GM12878 (cell line): ENCODE data around the gene SORL1. TPM values are rescaled to one million over a fixed set of nuclear protein-coding genes. Genes with fewer than 3 reads are reported as not detected.

Experiments used
- ATAC-seq: fragments of 200-7000 bp; cut with Tn5 transposase; 3 replicates; pipeline ENCODE4 v1.9.1; 2020; ENCODE audit warnings: mild to moderate bottlenecking, moderate library complexity
- BruUV-seq: library from RNA; stranded (reverse); fragments of 400-500 nt; replicated peaks from 2 replicates; lab custom pipeline; 2021; lab: Mats Ljungman, UMichigan
- CTCF ChIA-PET: fragments of 300-600 bp; sonication (Branson Sonifier 250); formaldehyde crosslinking; extraction: SDS; loops from one replicate; lab custom pipeline; 2021; ENCODE audit warnings: inconsistent platforms; lab: Yijun Ruan, JAX
- POLR2A ChIA-PET: fragments of 350-600 bp; formaldehyde crosslinking; extraction: SDS; loops from one replicate; lab custom pipeline; 2021; ENCODE audit warnings: inconsistent platforms; lab: Charles Lee
- RAD21 ChIA-PET: fragments of 300-600 bp; sonication (Branson Sonifier 250); formaldehyde crosslinking; loops from one replicate; lab custom pipeline; 2023; ENCODE audit warnings: antibody characterized with exemption; ENCODE audit not compliant: unreplicated experiment; lab: Charles Lee
- SMC1A ChIA-PET: fragments of 300-600 bp; sonication (Branson Sonifier 250); formaldehyde crosslinking; loops from one replicate; lab custom pipeline; 2023; ENCODE audit not compliant: unreplicated experiment, uncharacterized antibody; lab: Charles Lee
- DNase-seq: peaks from one replicate; pipeline ENCODE4 v3.0.0-alpha.2; 2011; ENCODE audit warnings: low read depth, low spot score
- FAIRE-seq: peaks from 3 replicates; lab custom pipeline; 2011; peaks lifted over from hg19 to GRCh38; lab: Jason Lieb, UNC
- H2AFZ ChIP-seq: 2 replicates; pipeline ENCODE4 v1.6.0; 2011; ENCODE audit warnings: low read depth, low read length, control low read depth; ENCODE audit not compliant: control insufficient read depth
- H3K27ac ChIP-seq: 2 replicates; pipeline ENCODE4 v1.5.1; 2011; ENCODE audit warnings: control low read depth; ENCODE audit not compliant: control insufficient read depth, insufficient read depth
- H3K27me3 ChIP-seq, 2 experiments: replicated peaks in 1 of 2; 2 replicates each; pipeline versions ENCODE4 v1.6.0 to v1.6.1; 2011; ENCODE audit warnings: low read length in 1 of 2; ENCODE audit not compliant: control insufficient read depth in 2 of 2, insufficient read depth in 2 of 2
- H3K36me3 ChIP-seq, 2 experiments: 2 replicates each; pipeline ENCODE4 v1.5.1; 2011; ENCODE audit warnings: low read length in 1 of 2; ENCODE audit not compliant: control insufficient read depth in 2 of 2, insufficient read depth in 2 of 2
- H3K4me1 ChIP-seq: 2 replicates; pipeline ENCODE4 v1.6.1; 2011; ENCODE audit warnings: mild to moderate bottlenecking, low read length, moderate library complexity, mixed read lengths; ENCODE audit not compliant: control insufficient read depth, insufficient read depth
- H3K4me2 ChIP-seq: 2 replicates; pipeline ENCODE4 v1.6.0; 2011; ENCODE audit warnings: control low read depth; ENCODE audit not compliant: control insufficient read depth, insufficient read depth
- H3K4me3 ChIP-seq: fragments of 200-600 bp; sonication (generic); 2 replicates; pipeline ENCODE4 v1.5.1; 2016
- H3K79me2 ChIP-seq: 2 replicates; pipeline ENCODE4 v1.6.0; 2011; ENCODE audit warnings: low read length; ENCODE audit not compliant: control insufficient read depth, insufficient read depth
- H3K9ac ChIP-seq: 2 replicates; pipeline ENCODE4 v1.8.0; 2011; ENCODE audit warnings: low read length, control low read depth, mixed read lengths; ENCODE audit not compliant: control insufficient read depth, insufficient read depth
- H3K9me3 ChIP-seq: replicated peaks from 3 replicates; pipeline ENCODE4 v1.5.1; 2011; ENCODE audit warnings: mild to moderate bottlenecking, low read length; ENCODE audit not compliant: control insufficient read depth, insufficient read depth
- H4K20me1 ChIP-seq: 2 replicates; pipeline ENCODE4 v1.6.0; 2011; ENCODE audit not compliant: control insufficient read depth, insufficient read depth
- ATF2 ChIP-seq: IDR thresholded peaks from 2 replicates; pipeline ENCODE4 v1.6.1; 2012; ENCODE audit warnings: low read length, inconsistent platforms
- CREM ChIP-seq: IDR thresholded peaks from 2 replicates; pipeline ENCODE4 v1.6.1; 2014; ENCODE audit warnings: antibody characterized with exemption, low read depth
- CTCF ChIP-seq, 3 experiments: IDR thresholded peaks in 2 of 3; conservative IDR thresholded peaks in 1 of 3; 2 replicates each; pipeline ENCODE4 v1.5.1; 2011; ENCODE audit warnings: low read depth in 3 of 3, low read length in 3 of 3, mild to moderate bottlenecking in 3 of 3, control low read depth in 2 of 3, moderate library complexity in 2 of 3, inconsistent platforms in 1 of 3, mixed read lengths in 1 of 3; ENCODE audit not compliant: control insufficient read depth in 2 of 3, insufficient read depth in 1 of 3; ENCODE audit errors: extremely low read depth in 1 of 3
- FOS ChIP-seq: IDR thresholded peaks from 3 replicates; pipeline ENCODE4 v1.6.1; 2011; ENCODE audit warnings: borderline replicate concordance; ENCODE audit not compliant: insufficient read length; ENCODE audit errors: extremely low read depth
- HCFC1 ChIP-seq: fragments of 150-350 bp; IDR thresholded peaks from 2 replicates; pipeline ENCODE4 v1.6.1; 2014; ENCODE audit warnings: low read length
- MYC ChIP-seq: IDR thresholded peaks from 2 replicates; pipeline ENCODE4 v1.6.1; 2011; ENCODE audit warnings: mild to moderate bottlenecking, low read length, moderate library complexity, inconsistent platforms; ENCODE audit not compliant: insufficient read depth, insufficient replicate concordance, insufficient read length, severe bottlenecking
- NFYB ChIP-seq: IDR thresholded peaks from 2 replicates; pipeline ENCODE4 v1.6.1; 2011; ENCODE audit warnings: low read depth, mild to moderate bottlenecking, low read length, improper control_type of control experiment, moderate library complexity; ENCODE audit not compliant: insufficient read depth
- NR2C1 ChIP-seq: fragments of 450-650 bp; IDR thresholded peaks from 2 replicates; pipeline ENCODE4 v1.6.1; 2017; ENCODE audit warnings: antibody characterized with exemption, mild to moderate bottlenecking, moderate library complexity
- POLR2AphosphoS2 ChIP-seq: IDR thresholded peaks from 2 replicates; pipeline ENCODE4 v1.6.1; 2011; ENCODE audit warnings: low read depth, mild to moderate bottlenecking, low read length, improper control_type of control experiment, moderate library complexity
- POU2F2 ChIP-seq: IDR thresholded peaks from 3 replicates; pipeline ENCODE4 v1.6.1; 2011; ENCODE audit warnings: low read depth, mild to moderate bottlenecking, low read length, borderline replicate concordance
- RAD21 ChIP-seq: IDR thresholded peaks from 2 replicates; pipeline ENCODE4 v1.6.1; 2011; ENCODE audit warnings: mild to moderate bottlenecking, low read depth, low read length, moderate library complexity; ENCODE audit not compliant: insufficient read depth
- RELB ChIP-seq: fragments of 450-650 bp; IDR thresholded peaks from 2 replicates; pipeline ENCODE4 v1.6.1; 2017; ENCODE audit warnings: low read depth, mild to moderate bottlenecking, moderate library complexity
- RFX5 ChIP-seq: IDR thresholded peaks from 2 replicates; pipeline ENCODE4 v1.6.1; 2011; ENCODE audit warnings: low read depth, low read length, improper control_type of control experiment
- SIX5 ChIP-seq: IDR thresholded peaks from 2 replicates; pipeline ENCODE4 v1.6.1; 2011; ENCODE audit warnings: mild to moderate bottlenecking, low read depth, low read length, moderate library complexity; ENCODE audit not compliant: severe bottlenecking
- SUPT20H ChIP-seq: IDR thresholded peaks from 2 replicates; pipeline ENCODE4 v1.6.1; 2011; ENCODE audit warnings: low read depth, mild to moderate bottlenecking, low read length, moderate library complexity, borderline replicate concordance; ENCODE audit not compliant: control insufficient read depth
- TCF3 ChIP-seq: IDR thresholded peaks from 2 replicates; pipeline ENCODE4 v1.6.1; 2012; ENCODE audit warnings: low read depth, mild to moderate bottlenecking, low read length, borderline replicate concordance; ENCODE audit not compliant: insufficient read depth
- WRNIP1 ChIP-seq: IDR thresholded peaks from 2 replicates; pipeline ENCODE4 v1.6.1; 2011; ENCODE audit warnings: low read depth, low read length, improper control_type of control experiment, borderline replicate concordance
- WGBS: methylation state at CpG from one replicate; pipeline ENCODE4 v1.1.6; 2016; ENCODE audit warnings: low lambda C conversion rate; ENCODE audit not compliant: insufficient replicate concordance, insufficient coverage; ENCODE audit errors: missing lambda C conversion rate; 5-methylcytosine and 5-hydroxymethylcytosine counted together
- in situ Hi-C: fragments of 300-500 bp; cut with MboI; formaldehyde crosslinking; loops from 9 replicates; pipeline ENCODE4 v1.14.3; 2018; ENCODE audit warnings: mixed read lengths
- intact Hi-C: fragments of 100-400 bp; cut with micrococcal nuclease; formaldehyde crosslinking; loops from one replicate; pipeline ENCODE4 v1.14.2; 2022; ENCODE audit not compliant: unreplicated experiment
- polyA plus RNA-seq, 11 experiments: library from polyadenylated mRNA; depleted of rRNA in 4 of 11; unstranded in 6 of 11; stranded (reverse) in 5 of 11; fragments of >200 nt; fragmentation: Nextera tagmentation in 4 of 11; fragmentation: Illumina TruSeq in 1 of 11; extraction: Ambion mirVana in 4 of 11; extraction: Trizol in 1 of 11; gene quantifications; 1 replicate in 1 of 11; 2 replicates in 10 of 11; pipeline versions ENCODE4 v1.2.1 to v1.2.3, GENCODE V29; 2011 to 2016; ENCODE audit warnings: inconsistent platforms in 2 of 11, missing spikeins in 2 of 11, low read depth in 1 of 11
- total RNA-seq, 4 experiments: library from RNA; depleted of rRNA in 3 of 4; stranded (reverse); fragments of >200 nt in 3 of 4; fragmentation: Illumina TruSeq in 1 of 4; extraction: Trizol in 1 of 4; gene quantifications; 2 replicates each; pipeline versions ENCODE4 v1.2.1 to v1.2.3, GENCODE V29; 2013 to 2021

The SORL1 gene
- total and polyA plus RNA-seq, 10 of the 15 experiments (the other 5 are each of a cell fraction or from before 2014, with no cell fraction given), result 20.2 to 107 (median 59.9) TPM

DNA sequence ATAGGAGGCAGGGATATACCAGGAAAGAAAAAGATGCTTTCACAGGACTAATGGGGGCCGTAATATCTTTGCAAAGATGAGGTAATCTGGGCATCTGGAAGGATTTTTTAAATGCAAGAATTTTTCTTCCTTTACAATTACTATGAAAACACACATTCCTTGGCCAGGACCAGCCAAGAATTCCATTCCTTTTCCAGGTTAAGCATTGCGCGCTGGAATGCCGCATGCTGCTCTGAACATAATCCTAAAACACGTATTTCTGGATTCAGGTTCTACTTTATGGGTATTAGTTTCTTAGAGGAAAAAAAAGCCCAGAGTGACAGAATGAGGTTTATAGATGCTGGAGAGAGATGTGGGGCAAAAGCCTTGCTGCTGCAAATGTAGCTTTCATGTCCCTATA lies 100.0 kb downstream of the SORL1 start (continued):
- TF ChIP-seq TCF3, result no peak
- TF ChIP-seq, all 136 proteins: peak for 0

GRCh38 chr11:121552644-121553043 lies 100.5 kb downstream of the SORL1 start:
- Histone ChIP-seq H4K20me1 (no peaks in the 10 kb centered on the region), H2AFZ (no peak overlapping the region), H3K4me2 (no peak overlapping the region), H3K36me3 (peaks cover 29 to 51% of the 10 kb centered on the region in 2 experiments), H3K79me2 (no peaks in the 10 kb centered on the region; the same call in none of the 2 replicates), H3K27me3 (no peaks in the 10 kb centered on the region), H3K4me1 (peaks cover 28% of the 10 kb centered on the region), H3K27ac (no peak overlapping the region), H3K9me3 (no peaks in the 10 kb centered on the region), H3K9ac (no peak overlapping the region), H3K4me3 (no peak overlapping the region)
- WGBS, result 73% methylated on average over 2 of the region's 2 CpGs
- in situ Hi-C loops (no loop called here), intact Hi-C loops (no loop called here)
- ChIA-PET CTCF (no interaction called here), POLR2A (no interaction called here), SMC1A (interaction anchor here (1.2 kb wide), 1 partner anchor 38 kb away, joined by 3 read pairs; no protein-coding TSS in a partner anchor), RAD21 (no interaction called here)
- FAIRE-seq (no peak), ATAC-seq (no peak), DNase-seq (no peak)
- TF ChIP-seq RFX5, result no peak
- TF ChIP-seq NR2C1, result no peak
- TF ChIP-seq POLR2AphosphoS2, result no peak
- no peak for TF ChIP-seq ATF2
- no peak for TF ChIP-seq CREM
- no peak for TF ChIP-seq MYC
- TF ChIP-seq RAD21, result no peak
- no peak for TF ChIP-seq SUPT20H
- no peak for TF ChIP-seq POU2F2
- no peak for TF ChIP-seq HCFC1
- no peak for TF ChIP-seq FOS
- no peak for TF ChIP-seq CTCF (IDR thresholded peaks at IDR 0.05 in 2 of 3, conservative IDR thresholded peaks at IDR 0.05 in 1 of 3; ENCODE audit: control insufficient read depth in 2 of 3, extremely low read depth in 1 of 3, insufficient read depth in 1 of 3, low read depth in 3 of 3, low read length in 3 of 3)
- no peak for TF ChIP-seq RELB
- TF ChIP-seq NFYB, result no peak
- no peak for TF ChIP-seq SIX5
- TF ChIP-seq WRNIP1, result no peak
- BruUV-seq, result no TSS peak
